ENCODE measurements around the gene DYRK2.

DYRK2 gene

GRCh38 chr12:67659292-67659691 lies 10.7 kb downstream of the DYRK2 start:
- Histone ChIP-seq H3K36me3 (ENCODE audit: insufficient read depth) (peaks cover 5% of the 10 kb centered on the region; the same call in 1 of the 2 replicates), H3K4me3 (IDR thresholded peaks at IDR 0.05; ENCODE audit: insufficient read depth, low read depth, low read length) (no peak overlapping the region), H3K27ac (no peak overlapping the region), H3K4me2 (no peak overlapping the region), H3K9ac (no peak overlapping the region), H4K20me1 (ENCODE audit: insufficient read depth) (peaks cover 34% of the 10 kb centered on the region), H3K4me1 (ENCODE audit: low read depth, poor library complexity, severe bottlenecking) (peaks cover 33% of the 10 kb centered on the region), H2AFZ (ENCODE audit: low read depth) (no peak overlapping the region), H3K27me3 (ENCODE audit: insufficient read depth, low read depth) (no peaks in the 10 kb centered on the region), H3K79me2 (ENCODE audit: insufficient read depth, low read depth) (peaks cover 78% of the 10 kb centered on the region)
- no peak for TF ChIP-seq CTCF (conservative IDR thresholded peaks at IDR 0.05; ENCODE audit: low read depth, low read length)

DNA sequence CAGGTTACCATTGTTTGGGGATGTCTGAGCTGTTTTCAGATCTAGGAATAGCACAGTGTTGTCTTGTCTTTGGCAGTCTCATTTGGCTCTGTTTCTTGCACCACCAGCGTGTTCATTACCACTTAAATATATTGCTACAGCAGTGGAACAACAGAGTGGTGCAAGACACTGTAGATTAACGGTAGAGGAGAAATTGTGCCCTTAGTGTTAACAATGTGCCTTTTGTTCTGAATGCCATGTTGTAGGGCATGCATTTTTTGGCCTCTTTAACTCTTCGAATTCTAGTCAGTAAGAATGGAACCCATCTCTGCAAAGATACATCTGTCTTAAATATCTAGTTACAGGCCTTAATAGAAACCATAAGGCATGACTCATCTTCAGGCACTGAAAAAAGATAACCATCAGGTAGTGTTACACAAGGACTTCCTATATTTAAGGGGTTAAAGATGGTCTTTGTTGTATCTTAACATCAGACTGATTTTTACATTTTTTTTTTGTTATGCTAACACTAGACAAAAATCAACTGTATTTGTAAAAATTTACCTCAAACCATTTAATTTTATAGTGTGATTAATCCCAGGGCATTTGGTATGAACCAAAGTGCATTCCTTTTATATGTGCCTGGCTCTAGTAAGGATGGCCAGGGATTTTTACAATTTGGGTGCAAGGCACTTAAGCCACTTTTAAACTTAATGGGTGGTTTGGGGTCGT lies 12.9 kb downstream of the DYRK2 start:
- Histone ChIP-seq H3K9ac (no peak overlapping the region), H4K20me1 (ENCODE audit: insufficient read depth) (peaks cover 21% of the 10 kb centered on the region), H3K36me3 (ENCODE audit: insufficient read depth) (peaks cover 5% of the 10 kb centered on the region; the same call in 1 of the 2 replicates), H3K27me3 (ENCODE audit: insufficient read depth, low read depth) (no peaks in the 10 kb centered on the region), H3K4me3 (IDR thresholded peaks at IDR 0.05; ENCODE audit: insufficient read depth, low read depth, low read length) (no peak overlapping the region), H3K79me2 (ENCODE audit: insufficient read depth, low read depth) (peaks cover 57% of the 10 kb centered on the region), H3K27ac (no peak overlapping the region), H3K4me1 (ENCODE audit: low read depth, poor library complexity, severe bottlenecking) (peaks cover 40% of the 10 kb centered on the region), H3K4me2 (no peak overlapping the region), H2AFZ (ENCODE audit: low read depth) (no peak overlapping the region)
- no peak for TF ChIP-seq CTCF (conservative IDR thresholded peaks at IDR 0.05; ENCODE audit: low read depth, low read length)

DNA sequence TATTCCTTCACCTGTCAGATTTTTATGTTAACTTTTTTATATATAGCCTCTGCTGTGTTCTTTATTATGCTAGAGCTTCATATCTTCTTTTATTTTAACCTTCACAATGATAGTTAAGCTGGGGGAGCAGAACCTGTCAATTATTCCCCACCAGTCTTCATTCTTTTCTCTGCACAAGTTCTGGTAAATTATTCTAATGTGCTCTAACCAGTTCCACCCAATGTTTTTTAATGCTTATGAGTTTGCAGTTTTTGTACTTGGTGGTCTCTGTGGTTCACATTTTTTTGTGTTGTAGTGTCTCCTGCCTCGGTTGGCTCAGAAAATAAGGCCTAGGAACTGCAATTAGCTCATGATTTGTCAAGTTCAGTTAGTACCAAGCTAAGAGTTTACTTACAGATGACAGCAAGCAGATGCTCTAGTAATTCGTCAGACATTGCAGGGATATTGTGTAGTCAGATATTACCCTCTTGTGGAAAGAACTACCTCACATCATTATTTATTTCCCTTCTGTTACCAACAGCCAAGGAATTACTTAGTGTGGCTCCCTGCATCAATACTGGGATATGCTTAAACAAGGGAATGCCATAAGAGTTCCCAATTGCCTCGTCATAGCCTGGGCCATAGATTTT lies 14.5 kb downstream of the DYRK2 start:
- H3K9ac ChIP-seq, result no peak overlapping the region
- H3K36me3 ChIP-seq (ENCODE audit: insufficient read depth), result no peaks in the 10 kb centered on the region
- no peak overlapping the region for H3K27ac ChIP-seq

GRCh38 chr12:67664171-67664570 lies 15.6 kb downstream of the DYRK2 start:
- peaks cover 30% of the 10 kb centered on the region for H3K4me1 ChIP-seq (ENCODE audit: low read depth, poor library complexity, severe bottlenecking)
- peaks cover 13% of the 10 kb centered on the region; the same call in 1 of the 2 replicates for H4K20me1 ChIP-seq (ENCODE audit: insufficient read depth)
- H3K4me3 ChIP-seq (IDR thresholded peaks at IDR 0.05; ENCODE audit: insufficient read depth, low read depth, low read length), result no peak overlapping the region
- peaks cover 33% of the 10 kb centered on the region for H3K79me2 ChIP-seq (ENCODE audit: insufficient read depth, low read depth)
- H3K27me3 ChIP-seq (ENCODE audit: insufficient read depth, low read depth), result no peaks in the 10 kb centered on the region
- no peak overlapping the region for H3K4me2 ChIP-seq
- H3K36me3 ChIP-seq (ENCODE audit: insufficient read depth), result no peaks in the 10 kb centered on the region
- H3K27ac ChIP-seq, result no peak overlapping the region
- TF ChIP-seq CTCF (conservative IDR thresholded peaks at IDR 0.05; ENCODE audit: low read depth, low read length), result no peak
- H2AFZ ChIP-seq (ENCODE audit: low read depth), result no peak overlapping the region
- H3K9ac ChIP-seq, result no peak overlapping the region

More for the DNA sequence above, 14.5 kb downstream of the DYRK2 start:
- Histone ChIP-seq H4K20me1 (ENCODE audit: insufficient read depth) (peaks cover 21% of the 10 kb centered on the region), H3K4me2 (no peak overlapping the region), H3K4me3 (IDR thresholded peaks at IDR 0.05; ENCODE audit: insufficient read depth, low read depth, low read length) (no peak overlapping the region), H3K79me2 (ENCODE audit: insufficient read depth, low read depth) (peaks cover 44% of the 10 kb centered on the region), H3K4me1 (ENCODE audit: low read depth, poor library complexity, severe bottlenecking) (peaks cover 40% of the 10 kb centered on the region), H3K27me3 (ENCODE audit: insufficient read depth, low read depth) (no peaks in the 10 kb centered on the region), H2AFZ (ENCODE audit: low read depth) (no peak overlapping the region)
- no peak for TF ChIP-seq CTCF (conservative IDR thresholded peaks at IDR 0.05; ENCODE audit: low read depth, low read length)

All from KMS-11 (cell line).